Vagina (tissue), 1 donor: ENCODE results near the gene GSTT2B. TPM values are rescaled to one million over a fixed set of nuclear protein-coding genes. Genes with fewer than 3 reads are reported as not detected.

Experiments
- total RNA-seq: library from RNA; depleted of rRNA; stranded (reverse); fragments of >200 nt; gene quantifications from one replicate; pipeline ENCODE4 v1.2.3, GENCODE V29; 2016

Gene GSTT2B
- total RNA-seq, 1 donor from 2014 or later: not detected

Other genes with a start within 250 kb of the GSTT2B start
- gene ZNF70, start 210.1 kb downstream of the GSTT2B start, total RNA-seq: 4.9 TPM
- gene VPREB3, start 206.8 kb downstream of the GSTT2B start, total RNA-seq: not detected
- gene C22orf15, start 198.2 kb downstream of the GSTT2B start, total RNA-seq: not detected
- 12.0 TPM for gene CHCHD10, start 193.2 kb downstream of the GSTT2B start, total RNA-seq
- gene MMP11, start 188.3 kb downstream of the GSTT2B start, total RNA-seq: 6.4 TPM
- gene SMARCB1, start 174.2 kb downstream of the GSTT2B start, total RNA-seq: 147 TPM
- gene DERL3, start 122.2 kb downstream of the GSTT2B start, total RNA-seq: 0.25 TPM
- gene SLC2A11, start 103.3 kb downstream of the GSTT2B start, total RNA-seq: 4.9 TPM
- gene MIF, start 66.8 kb downstream of the GSTT2B start, total RNA-seq: 638 TPM
- not detected for gene DDTL, start 5.7 kb upstream of the GSTT2B start, total RNA-seq
- gene DDT, start 13.2 kb upstream of the GSTT2B start, total RNA-seq: 167 TPM
- gene GSTT2, start 18.9 kb upstream of the GSTT2B start, total RNA-seq: not detected
- not detected for gene GSTT4, start 44.3 kb upstream of the GSTT2B start, total RNA-seq
- 75.6 TPM for gene CABIN1, start 50.1 kb upstream of the GSTT2B start, total RNA-seq
- 9.1 TPM for gene SUSD2, start 220.3 kb upstream of the GSTT2B start, total RNA-seq